Duodenal mucosa (tissue), 2 donors: ENCODE data around the gene CYP4F8.
A peak's percentile ranks its signal among the peaks of the same experiment; 100 is the strongest.

Experiments
- H3K27ac ChIP-seq: one replicate; pipeline ENCODE4 v1.7.0; 2013; ENCODE audit warnings: low read depth, low read length
- H3K27me3 ChIP-seq, 2 donors: one replicate each; pipeline ENCODE4 v1.7.0; 2013; ENCODE audit warnings: low read length in 2 of 2, control low read depth in 1 of 2; ENCODE audit not compliant: insufficient read depth in 2 of 2, control insufficient read depth in 1 of 2
- H3K36me3 ChIP-seq, 2 donors: one replicate each; pipeline ENCODE4 v1.7.0; 2013; ENCODE audit warnings: low read length in 2 of 2, control low read depth in 1 of 2; ENCODE audit not compliant: insufficient read depth in 2 of 2, control insufficient read depth in 1 of 2
- H3K4me1 ChIP-seq, 2 donors: one replicate each; pipeline ENCODE4 v1.7.0; 2013; ENCODE audit warnings: low read length in 2 of 2, control low read depth in 1 of 2; ENCODE audit not compliant: insufficient read depth in 2 of 2, control insufficient read depth in 1 of 2
- H3K4me3 ChIP-seq, 2 donors: one replicate each; pipeline ENCODE4 v1.7.0; 2013; ENCODE audit warnings: low read length in 2 of 2, low read depth in 1 of 2
- H3K9ac ChIP-seq, 2 donors: one replicate each; pipeline ENCODE4 v1.7.0; 2013; ENCODE audit warnings: low read length in 2 of 2, low read depth in 1 of 2
- H3K9me3 ChIP-seq, 2 donors: one replicate each; pipeline ENCODE4 v1.7.0; 2013; ENCODE audit warnings: low read length in 2 of 2, control low read depth in 1 of 2; ENCODE audit not compliant: control insufficient read depth in 1 of 2

The CYP4F8 gene

DNA sequence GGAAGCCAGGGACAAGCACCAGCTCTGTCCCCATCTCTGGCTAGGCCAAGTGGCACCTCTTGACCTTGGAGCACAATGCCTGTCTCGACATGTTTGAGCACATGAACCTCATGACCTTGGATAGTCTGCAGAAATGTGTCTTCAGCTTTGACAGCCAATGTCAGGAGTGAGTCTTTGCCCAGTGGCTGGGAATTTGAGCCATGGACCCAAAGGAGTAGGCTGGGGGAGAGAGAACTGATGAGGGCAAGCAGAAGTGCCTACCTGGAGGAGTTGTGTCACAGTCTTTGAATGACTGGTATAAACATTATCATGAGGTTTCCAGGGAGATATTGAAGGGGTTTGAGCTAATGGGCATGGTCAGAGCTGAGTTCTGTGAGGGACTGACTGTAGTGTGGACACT, 51.2 kb downstream of the CYP4F8 start:
- Histone ChIP-seq H3K4me1 (peaks cover 7 to 9% of the 10 kb centered on the region in 2 donors), H3K9me3 (no peaks in the 10 kb centered on the region), H3K9ac (no peak overlapping the region), H3K36me3 (no peaks in the 10 kb centered on the region), H3K4me3 (no peak overlapping the region), H3K27me3 (no peaks in the 10 kb centered on the region), H3K27ac (no peak overlapping the region)

DNA sequence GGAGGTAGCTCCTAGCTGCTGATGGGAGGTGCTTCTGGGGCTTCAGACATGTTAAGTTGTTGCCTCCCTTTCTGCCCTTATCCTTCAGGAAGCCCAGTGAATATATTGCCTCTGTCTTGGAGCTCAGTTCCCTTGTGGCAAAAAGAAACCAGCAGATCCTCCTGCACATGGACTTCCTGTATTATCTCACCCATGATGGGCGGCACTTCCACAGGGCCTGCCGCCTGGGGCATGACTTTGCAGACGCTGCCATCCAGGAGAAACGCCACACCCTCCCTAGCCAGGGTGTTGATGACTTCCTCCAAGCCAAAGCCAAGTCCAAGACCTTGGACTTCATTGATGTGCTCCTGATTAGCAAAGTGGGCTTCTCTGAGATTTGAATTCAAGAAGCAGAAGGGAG, 51.9 kb downstream of the CYP4F8 start:
- Histone ChIP-seq H3K27me3 (no peaks in the 10 kb centered on the region), H3K36me3 (no peaks in the 10 kb centered on the region), H3K4me3 (no peak overlapping the region), H3K4me1 (peaks cover 8 to 10% of the 10 kb centered on the region in 2 donors), H3K9me3 (no peaks in the 10 kb centered on the region), H3K27ac (no peak overlapping the region), H3K9ac (no peak overlapping the region)

GRCh38 chr19:15669440-15669839, 54.4 kb downstream of the CYP4F8 start:
- Histone ChIP-seq H3K36me3 (no peaks in the 10 kb centered on the region), H3K27ac (no peak overlapping the region), H3K9me3 (no peaks in the 10 kb centered on the region), H3K9ac (no peak overlapping the region), H3K27me3 (no peaks in the 10 kb centered on the region), H3K4me1 (peaks cover 14 to 25% of the 10 kb centered on the region in 2 donors), H3K4me3 (no peak overlapping the region)

- Histone ChIP-seq H3K27me3 (no peaks in the 10 kb centered on the region), H3K36me3 (no peaks in the 10 kb centered on the region), H3K9ac (no peak overlapping the region), H3K4me3 (no peak overlapping the region), H3K4me1 (peaks cover 14 to 29% of the 10 kb centered on the region in 2 donors), H3K27ac (no peak overlapping the region), H3K9me3 (no peaks in the 10 kb centered on the region)
These were observed 54.9 kb downstream of the CYP4F8 start for GRCh38 chr19:15669891-15670290.

- Histone ChIP-seq H3K4me1 (peaks cover 14 to 37% of the 10 kb centered on the region in 2 donors), H3K9ac (no peak overlapping the region), H3K4me3 (no peak overlapping the region), H3K36me3 (peaks cover 0 to 3% of the 10 kb centered on the region in 2 donors), H3K27me3 (no peaks in the 10 kb centered on the region), H3K9me3 (no peaks in the 10 kb centered on the region), H3K27ac (no peak overlapping the region)
These were observed 56.3 kb downstream of the CYP4F8 start for GRCh38 chr19:15671237-15671821.

DNA sequence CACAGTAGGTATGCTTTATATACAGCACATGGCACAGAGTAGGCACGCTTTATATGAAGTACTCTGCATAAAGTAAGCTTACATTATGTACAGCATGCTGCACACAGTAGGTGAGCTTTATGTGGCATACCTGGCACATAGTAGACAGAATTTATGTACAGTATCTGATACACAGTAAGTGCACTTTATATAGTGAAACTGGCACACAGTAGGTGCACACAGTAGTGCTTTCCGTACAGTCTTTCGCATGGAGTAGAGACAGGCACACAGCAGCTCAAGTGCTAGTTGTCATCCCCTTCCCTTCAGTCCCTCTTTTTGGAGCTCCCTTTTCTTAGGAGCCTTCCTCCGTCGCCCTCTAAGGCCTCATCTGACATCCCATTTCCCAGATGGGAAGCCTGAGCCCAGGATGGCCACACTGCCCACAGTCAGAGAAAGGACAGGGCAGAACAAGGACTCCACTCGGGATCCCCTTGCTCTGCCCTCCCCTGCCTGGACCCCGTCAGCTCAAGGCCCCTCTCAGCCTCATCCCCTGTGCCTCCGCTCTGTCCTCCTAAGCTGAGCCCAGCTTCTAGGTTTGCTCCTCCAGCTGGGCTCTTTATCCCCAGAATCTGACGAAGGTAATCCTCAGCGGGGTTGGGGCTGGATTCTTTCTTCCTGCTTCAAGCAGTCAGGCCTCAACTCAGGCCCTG, 57.0 kb downstream of the CYP4F8 start:
- peaks cover 0 to 3% of the 10 kb centered on the region in 2 donors for H3K36me3 ChIP-seq
- peak overlapping the region; percentile 6 for H3K27ac ChIP-seq
- no peaks in the 10 kb centered on the region for H3K9me3 ChIP-seq
- H3K9ac ChIP-seq: no peak overlapping the region
- no peaks in the 10 kb centered on the region for H3K27me3 ChIP-seq
- H3K4me1 ChIP-seq: peaks cover 8 to 32% of the 10 kb centered on the region in 2 donors
- no peak overlapping the region for H3K4me3 ChIP-seq

DNA sequence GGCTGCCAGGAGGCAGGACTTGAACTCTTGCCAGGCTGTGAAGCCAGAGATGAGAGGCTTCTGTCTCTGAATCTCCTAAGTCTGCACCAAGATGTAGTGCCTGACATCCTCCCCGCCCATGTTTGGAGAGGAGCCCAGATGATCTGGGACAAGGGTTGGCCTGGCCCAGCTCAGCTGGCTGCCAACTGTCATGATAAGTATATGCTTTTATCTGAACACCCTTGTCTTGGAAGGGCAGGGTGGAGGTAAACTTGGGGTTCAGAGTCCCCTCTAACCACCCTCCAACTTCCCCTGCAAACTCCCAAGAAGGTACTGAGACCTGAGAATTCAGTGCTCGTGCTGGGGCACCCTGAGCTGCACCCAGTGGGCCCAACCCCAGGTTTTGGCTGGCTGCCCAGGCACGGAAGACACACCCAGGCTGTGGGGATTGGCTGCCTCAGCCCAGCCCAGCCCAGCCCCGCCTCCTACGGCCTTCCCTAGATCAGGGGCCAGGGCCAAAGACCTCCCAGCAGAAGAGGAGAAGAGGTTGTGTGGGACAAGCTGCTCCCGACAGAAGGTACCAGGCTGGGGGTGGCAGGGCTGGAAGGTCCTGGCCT, 57.7 kb downstream of the CYP4F8 start, which contains the start of gene CYP4F12:
TSS of gene CYP4F12 (plus strand) at position 508 of the 596 bp plus-strand sequence. CDS start 443 bp downstream, outside the sequence.
- H3K9me3 ChIP-seq: no peaks in the 10 kb centered on the region
- peaks cover 0 to 3% of the 10 kb centered on the region in 2 donors for H3K36me3 ChIP-seq
- H3K9ac ChIP-seq: peak within 1 kb of the TSS; percentile 76 to 79
- H3K27ac ChIP-seq: peak within 1 kb of the TSS; percentile 88
- peaks cover 8 to 32% of the 10 kb centered on the region in 2 donors for H3K4me1 ChIP-seq
- no peaks in the 10 kb centered on the region for H3K27me3 ChIP-seq
- H3K4me3 ChIP-seq: peak within 1 kb of the TSS; percentile 70 to 79

DNA sequence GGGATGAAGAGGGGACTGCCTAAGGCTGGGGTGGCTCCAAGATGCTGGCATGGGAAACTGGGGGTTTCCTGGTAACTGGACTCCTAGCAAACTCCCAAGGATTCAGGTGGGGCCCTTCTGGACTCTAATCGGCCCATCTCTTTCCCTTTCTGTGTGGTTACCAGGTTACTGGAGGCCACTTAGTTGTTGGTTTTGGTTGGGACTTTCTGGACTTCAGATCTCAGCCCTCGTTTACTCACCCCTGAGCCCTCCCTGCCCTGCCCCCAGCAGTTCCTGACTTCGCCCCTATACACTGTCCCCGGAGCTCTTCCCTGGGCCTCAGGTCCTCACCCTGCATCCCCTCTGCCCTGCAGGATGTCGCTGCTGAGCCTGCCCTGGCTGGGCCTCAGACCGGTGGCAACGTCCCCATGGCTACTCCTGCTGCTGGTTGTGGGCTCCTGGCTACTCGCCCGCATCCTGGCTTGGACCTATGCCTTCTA, 58.2 kb downstream of the CYP4F8 start:
- H3K27ac ChIP-seq: peak overlapping the region; percentile 88

GRCh38 chr19:15675560-15675959, 60.5 kb downstream of the CYP4F8 start:
- no peaks in the 10 kb centered on the region for H3K9me3 ChIP-seq
- H3K27ac ChIP-seq: no peak overlapping the region
- H3K36me3 ChIP-seq: peaks cover 5 to 27% of the 10 kb centered on the region in 2 donors
- H3K9ac ChIP-seq: peak overlapping the region in 1 of 2 donors; percentile 57
- H3K4me1 ChIP-seq: peaks cover 30 to 40% of the 10 kb centered on the region in 2 donors
- peak overlapping the region; percentile 61 for H3K4me3 ChIP-seq
- H3K27me3 ChIP-seq: no peaks in the 10 kb centered on the region

More for the DNA sequence above, 58.2 kb downstream of the CYP4F8 start:
- Histone ChIP-seq H3K4me1 (peaks cover 11 to 32% of the 10 kb centered on the region in 2 donors), H3K36me3 (peaks cover 0 to 7% of the 10 kb centered on the region in 2 donors), H3K4me3 (peak overlapping the region; percentile 70 to 79), H3K27me3 (no peaks in the 10 kb centered on the region), H3K9ac (peak overlapping the region; percentile 76 to 79), H3K9me3 (no peaks in the 10 kb centered on the region)

DNA sequence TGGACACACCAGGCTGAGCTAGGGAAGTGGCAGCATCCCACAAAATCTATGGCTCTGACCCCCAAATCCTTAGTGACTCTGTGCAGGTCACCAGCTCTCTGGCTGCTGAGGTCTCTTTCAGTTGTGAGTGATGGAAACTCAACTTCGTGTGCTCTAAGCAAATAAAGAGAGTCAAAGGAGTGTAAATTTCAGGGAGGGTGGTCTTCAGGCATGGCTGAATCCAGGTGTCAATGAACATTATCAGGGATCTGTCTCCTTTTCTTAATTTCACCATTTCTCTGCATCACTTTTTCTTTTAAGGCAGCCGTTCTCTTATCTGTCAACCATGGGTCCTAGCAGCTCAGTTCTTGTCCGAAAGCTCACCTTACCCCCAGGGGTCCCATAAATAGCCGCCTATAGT, 64.1 kb downstream of the CYP4F8 start:
- Histone ChIP-seq H3K27me3 (no peaks in the 10 kb centered on the region), H3K9me3 (no peaks in the 10 kb centered on the region), H3K27ac (no peak overlapping the region), H3K9ac (no peak overlapping the region), H3K4me1 (peaks cover 23 to 28% of the 10 kb centered on the region in 2 donors), H3K4me3 (no peak overlapping the region), H3K36me3 (peaks cover 17 to 61% of the 10 kb centered on the region in 2 donors)
